PFSK-1 (cell line): ENCODE results near the gene KCTD3.

Experiments
- FOXP2 ChIP-seq: optimal IDR thresholded peaks from 2 replicates; pipeline ENCODE3; 2011; ENCODE audit warnings: borderline replicate concordance, control low read depth, inconsistent platforms; ENCODE audit not compliant: insufficient read depth; ENCODE audit errors: extremely low read length, extremely low read depth
- POLR2AphosphoS5 ChIP-seq: IDR thresholded peaks from 2 replicates; pipeline ENCODE4 v1.6.1; 2012; ENCODE audit warnings: low read depth, mild to moderate bottlenecking, control low read depth, low read length, moderate library complexity
- TAF1 ChIP-seq: IDR thresholded peaks from 2 replicates; pipeline ENCODE4 v1.6.1; 2012; ENCODE audit warnings: low read length, control low read depth, borderline replicate concordance; ENCODE audit not compliant: insufficient read depth

- TF ChIP-seq POLR2AphosphoS5 (no peak; the same call in 1 of the 2 replicates), TAF1 (no peak), FOXP2 (no peak)
Measured at GRCh38 chr1:215539803-215540570, 27.1 kb upstream of the KCTD3 start.
